ENCODE results near the gene TLR8. TPM values are rescaled to one million over a fixed set of nuclear protein-coding genes. Genes with fewer than 3 reads are reported as not detected.
A peak's percentile ranks its signal among the peaks of the same experiment; 100 is the strongest.

TLR8 gene
- total RNA-seq, 2 donors from 2014 or later: 1.4 to 3.5 TPM

- ATAC-seq: no peak
- peak; percentile 31 for DNase-seq
- intact Hi-C loops (cut with DNase I): loop anchor here in 1 of 2 donors (5.0 kb wide), 1 partner anchor 77 kb away; no protein-coding TSS in a partner anchor
Measured at GRCh38 chrX:12894074-12895030, 12.1 kb upstream of the TLR8 start.

GRCh38 chrX:12895866-12896265 is 10.6 kb upstream of the TLR8 start:
- ATAC-seq (no peak), DNase-seq (no peak)
- intact Hi-C loops (cut with DNase I): loop anchor here in 1 of 2 donors (5.0 kb wide), 1 partner anchor 79 kb away; no protein-coding TSS in a partner anchor

GRCh38 chrX:12896935-12897334 is 9.5 kb upstream of the TLR8 start:
- intact Hi-C loops (cut with DNase I): loop anchor here in 1 of 2 donors (5.0 kb wide), 1 partner anchor 80 kb away; no protein-coding TSS in a partner anchor
- DNase-seq: no peak
- ATAC-seq: no peak

GRCh38 chrX:12898073-12898472 is 8.3 kb upstream of the TLR8 start:
- ATAC-seq (no peak), DNase-seq (no peak)
- intact Hi-C loops (cut with DNase I): loop anchor here in 1 of 2 donors (5.0 kb wide), 1 partner anchor 81 kb away; no protein-coding TSS in a partner anchor

- DNase-seq (no peak), ATAC-seq (no peak)
- intact Hi-C loops (cut with DNase I): loop anchor here in 1 of 2 donors (5.0 kb wide), 1 partner anchor 82 kb away; no protein-coding TSS in a partner anchor
Measured at GRCh38 chrX:12899506-12899905, 6.9 kb upstream of the TLR8 start.

- DNase-seq (peak; percentile 59), ATAC-seq (no peak)
- intact Hi-C loops (cut with DNase I): no loop called here
Measured at GRCh38 chrX:12901486-12901885, 4.9 kb upstream of the TLR8 start.

GRCh38 chrX:12903646-12904045 is 2.8 kb upstream of the TLR8 start:
- DNase-seq (no peak), ATAC-seq (no peak)
- intact Hi-C loops (cut with DNase I): no loop called here

GRCh38 chrX:12910423-12911121 is 4.2 kb downstream of the TLR8 start:
- intact Hi-C loops (cut with DNase I): no loop called here
- ATAC-seq (no peak), DNase-seq (no peak)

GRCh38 chrX:12911122-12911470 is 4.7 kb downstream of the TLR8 start:
- ATAC-seq: no peak
- no peak for DNase-seq
- intact Hi-C loops (cut with DNase I): no loop called here

GRCh38 chrX:12912791-12913482 is 6.5 kb downstream of the TLR8 start:
- no peak for DNase-seq
- no peak for ATAC-seq
- intact Hi-C loops (cut with DNase I): no loop called here

- ATAC-seq: no peak
- intact Hi-C loops (cut with DNase I): no loop called here
- DNase-seq: no peak
Measured at GRCh38 chrX:12917753-12918152, 11.3 kb downstream of the TLR8 start.

GRCh38 chrX:12919051-12919450 is 12.6 kb downstream of the TLR8 start:
- ATAC-seq (no peak), DNase-seq (no peak)
- intact Hi-C loops (cut with DNase I): no loop called here

- intact Hi-C loops (cut with DNase I): no loop called here
- no peak for ATAC-seq
Measured at GRCh38 chrX:12919620-12920019, 13.2 kb downstream of the TLR8 start.

GRCh38 chrX:12920990-12921389 is 14.6 kb downstream of the TLR8 start:
- DNase-seq: no peak
- no peak for ATAC-seq
- intact Hi-C loops (cut with DNase I): no loop called here

More at GRCh38 chrX:12919620-12920019, 13.2 kb downstream of the TLR8 start:
- no peak for DNase-seq

- ATAC-seq (no peak), DNase-seq (no peak)
- intact Hi-C loops (cut with DNase I): no loop called here
Measured at GRCh38 chrX:12921886-12922598, 15.6 kb downstream of the TLR8 start.

GRCh38 chrX:12922599-12922919 is 16.1 kb downstream of the TLR8 start:
- ATAC-seq (no peak), DNase-seq (no peak)
- intact Hi-C loops (cut with DNase I): no loop called here

GRCh38 chrX:12929701-12930100 is 23.3 kb downstream of the TLR8 start:
- intact Hi-C loops (cut with DNase I): no loop called here
- no peak for ATAC-seq
- DNase-seq: no peak

- intact Hi-C loops (cut with DNase I): no loop called here
- no peak for ATAC-seq
- DNase-seq: no peak
Measured at GRCh38 chrX:12930150-12930549, 23.7 kb downstream of the TLR8 start.

GRCh38 chrX:12932244-12932643 is 25.8 kb downstream of the TLR8 start:
- no peak for DNase-seq
- intact Hi-C loops (cut with DNase I): no loop called here
- ATAC-seq: no peak
